Parathyroid adenoma (tissue), 2 donors: ENCODE results near the gene RNF175.

Experiments used
- H2AFZ ChIP-seq: fragments of 300-600 bp; sonication (generic); one replicate; pipeline ENCODE4 v1.7.0; 2017; ENCODE audit warnings: antibody characterized with exemption, mild to moderate bottlenecking
- H3K27ac ChIP-seq: fragments of 300-600 bp; sonication (generic); one replicate; pipeline ENCODE4 v1.7.0; 2017
- H3K27me3 ChIP-seq: fragments of 300-600 bp; sonication (generic); one replicate; pipeline ENCODE4 v1.7.0; 2017; ENCODE audit warnings: low read length; ENCODE audit not compliant: control insufficient read depth, insufficient read depth
- H3K36me3 ChIP-seq: fragments of 300-600 bp; sonication (generic); one replicate; pipeline ENCODE4 v1.7.0; 2017; ENCODE audit warnings: low read length; ENCODE audit not compliant: control insufficient read depth, insufficient read depth
- H3K4me1 ChIP-seq: fragments of 300-600 bp; sonication (generic); one replicate; pipeline ENCODE4 v1.7.0; 2017; ENCODE audit warnings: control low read depth
- H3K4me2 ChIP-seq: fragments of 300-600 bp; sonication (generic); one replicate; pipeline ENCODE4 v1.7.0; 2017; ENCODE audit warnings: low read length
- H3K4me3 ChIP-seq: fragments of 300-600 bp; sonication (generic); one replicate; pipeline ENCODE4 v1.7.0; 2017; ENCODE audit warnings: low read depth, low read length
- H3K79me2 ChIP-seq: fragments of 300-600 bp; sonication (generic); one replicate; pipeline ENCODE4 v1.7.0; 2017; ENCODE audit warnings: control low read depth
- H3K9ac ChIP-seq: fragments of 300-600 bp; sonication (generic); one replicate; pipeline ENCODE4 v1.7.0; 2017; ENCODE audit warnings: mild to moderate bottlenecking
- H3K9me3 ChIP-seq: fragments of 300-600 bp; sonication (generic); one replicate; pipeline ENCODE4 v1.7.0; 2017; ENCODE audit warnings: low read length; ENCODE audit not compliant: control insufficient read depth
- TF ChIP-seq, protein P1 (sequence below): fragments of 300-600 bp; sonication (generic); IDR thresholded peaks from one replicate; pipeline ENCODE4 v1.7.0; 2017; ENCODE audit warnings: antibody characterized with exemption, mild to moderate bottlenecking
- donor health status: primary hyperparathyroidism.

RNF175 gene

DNA sequence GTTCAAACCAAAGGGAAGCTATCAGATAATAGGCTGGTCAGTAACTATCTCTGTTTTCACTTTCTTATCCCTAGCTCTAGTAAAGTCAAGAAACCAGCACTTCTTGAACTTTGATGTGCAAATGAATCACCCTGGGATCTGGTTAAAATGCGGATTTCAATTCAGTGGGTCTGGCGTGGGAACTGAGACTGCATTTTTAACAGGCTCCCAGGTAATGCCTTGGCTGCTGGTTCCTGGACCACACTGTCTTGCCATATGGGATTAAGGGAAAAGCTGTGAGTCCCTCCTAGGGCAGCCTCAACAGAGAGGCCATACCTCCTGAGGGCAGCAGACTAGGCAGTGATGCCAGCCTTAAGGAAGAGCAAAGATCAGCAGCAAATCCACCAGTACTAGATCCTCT lies 1.7 kb downstream of the RNF175 start:
- no peak overlapping the region for H3K27ac ChIP-seq
- H3K4me1 ChIP-seq: no peaks in the 10 kb centered on the region
- H3K4me3 ChIP-seq: no peak overlapping the region
- no peak overlapping the region for H3K9ac ChIP-seq
- H2AFZ ChIP-seq: no peak overlapping the region
- H3K9me3 ChIP-seq: no peaks in the 10 kb centered on the region
- no peaks in the 10 kb centered on the region for H3K27me3 ChIP-seq
- H3K4me2 ChIP-seq: no peak overlapping the region
- TF ChIP-seq, protein P1, sequence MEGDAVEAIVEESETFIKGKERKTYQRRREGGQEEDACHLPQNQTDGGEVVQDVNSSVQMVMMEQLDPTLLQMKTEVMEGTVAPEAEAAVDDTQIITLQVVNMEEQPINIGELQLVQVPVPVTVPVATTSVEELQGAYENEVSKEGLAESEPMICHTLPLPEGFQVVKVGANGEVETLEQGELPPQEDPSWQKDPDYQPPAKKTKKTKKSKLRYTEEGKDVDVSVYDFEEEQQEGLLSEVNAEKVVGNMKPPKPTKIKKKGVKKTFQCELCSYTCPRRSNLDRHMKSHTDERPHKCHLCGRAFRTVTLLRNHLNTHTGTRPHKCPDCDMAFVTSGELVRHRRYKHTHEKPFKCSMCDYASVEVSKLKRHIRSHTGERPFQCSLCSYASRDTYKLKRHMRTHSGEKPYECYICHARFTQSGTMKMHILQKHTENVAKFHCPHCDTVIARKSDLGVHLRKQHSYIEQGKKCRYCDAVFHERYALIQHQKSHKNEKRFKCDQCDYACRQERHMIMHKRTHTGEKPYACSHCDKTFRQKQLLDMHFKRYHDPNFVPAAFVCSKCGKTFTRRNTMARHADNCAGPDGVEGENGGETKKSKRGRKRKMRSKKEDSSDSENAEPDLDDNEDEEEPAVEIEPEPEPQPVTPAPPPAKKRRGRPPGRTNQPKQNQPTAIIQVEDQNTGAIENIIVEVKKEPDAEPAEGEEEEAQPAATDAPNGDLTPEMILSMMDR: no peak
- H3K79me2 ChIP-seq: no peaks in the 10 kb centered on the region
- no peaks in the 10 kb centered on the region for H3K36me3 ChIP-seq

DNA sequence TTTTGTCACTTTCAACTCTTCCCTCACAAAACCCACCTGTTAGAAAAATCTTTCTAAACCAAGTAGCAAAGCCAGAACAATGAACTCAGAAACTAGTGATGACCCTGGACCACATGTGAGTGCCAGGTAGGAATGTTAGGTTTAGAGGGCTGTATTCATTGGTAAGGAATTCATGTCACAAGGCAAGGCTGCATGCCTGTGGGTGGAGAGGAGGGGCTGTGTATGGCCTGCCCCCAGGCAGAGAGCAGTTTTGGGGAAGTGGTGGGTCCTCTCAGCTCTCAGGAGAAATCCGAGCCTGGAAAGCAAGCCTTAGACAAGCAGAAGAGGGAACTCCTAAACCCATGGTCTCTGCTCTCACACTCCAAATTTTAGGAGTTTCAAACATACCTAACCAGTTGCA lies 2.4 kb downstream of the RNF175 start:
- no peak overlapping the region for H3K4me3 ChIP-seq
- H3K27ac ChIP-seq: no peak overlapping the region
- no peaks in the 10 kb centered on the region for H3K9me3 ChIP-seq
- TF ChIP-seq, protein P1: no peak
- H3K36me3 ChIP-seq: no peaks in the 10 kb centered on the region
- no peaks in the 10 kb centered on the region for H3K79me2 ChIP-seq
- no peaks in the 10 kb centered on the region for H3K4me1 ChIP-seq
- H3K27me3 ChIP-seq: no peaks in the 10 kb centered on the region
- H3K9ac ChIP-seq: no peak overlapping the region
- H3K4me2 ChIP-seq: no peak overlapping the region
- H2AFZ ChIP-seq: no peak overlapping the region

DNA sequence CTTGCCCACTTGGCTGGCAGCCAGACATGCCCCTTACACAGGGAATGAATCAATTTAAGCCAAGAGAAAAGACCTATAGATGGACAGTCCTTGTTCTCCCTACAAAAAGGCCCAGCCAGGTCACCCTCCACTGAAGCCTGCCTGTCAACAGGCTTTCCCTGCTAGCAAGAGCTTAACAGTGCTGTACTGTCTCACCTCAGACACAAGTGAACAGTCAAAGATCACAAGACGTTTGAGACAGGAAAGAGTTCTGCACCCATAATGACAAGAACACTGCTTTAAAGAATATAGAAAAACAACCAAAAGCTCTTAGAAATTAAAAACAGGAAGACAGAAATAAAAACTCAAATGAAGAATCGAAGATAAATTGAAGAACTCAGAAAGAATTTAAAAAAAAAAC lies 4.6 kb downstream of the RNF175 start:
- Histone ChIP-seq H3K4me2 (no peak overlapping the region), H2AFZ (no peak overlapping the region), H3K9me3 (no peaks in the 10 kb centered on the region), H3K27me3 (no peaks in the 10 kb centered on the region), H3K4me1 (no peaks in the 10 kb centered on the region), H3K27ac (no peak overlapping the region), H3K79me2 (no peaks in the 10 kb centered on the region), H3K36me3 (peaks cover 2% of the 10 kb centered on the region), H3K4me3 (no peak overlapping the region), H3K9ac (no peak overlapping the region)
- TF ChIP-seq, protein P1: no peak

DNA sequence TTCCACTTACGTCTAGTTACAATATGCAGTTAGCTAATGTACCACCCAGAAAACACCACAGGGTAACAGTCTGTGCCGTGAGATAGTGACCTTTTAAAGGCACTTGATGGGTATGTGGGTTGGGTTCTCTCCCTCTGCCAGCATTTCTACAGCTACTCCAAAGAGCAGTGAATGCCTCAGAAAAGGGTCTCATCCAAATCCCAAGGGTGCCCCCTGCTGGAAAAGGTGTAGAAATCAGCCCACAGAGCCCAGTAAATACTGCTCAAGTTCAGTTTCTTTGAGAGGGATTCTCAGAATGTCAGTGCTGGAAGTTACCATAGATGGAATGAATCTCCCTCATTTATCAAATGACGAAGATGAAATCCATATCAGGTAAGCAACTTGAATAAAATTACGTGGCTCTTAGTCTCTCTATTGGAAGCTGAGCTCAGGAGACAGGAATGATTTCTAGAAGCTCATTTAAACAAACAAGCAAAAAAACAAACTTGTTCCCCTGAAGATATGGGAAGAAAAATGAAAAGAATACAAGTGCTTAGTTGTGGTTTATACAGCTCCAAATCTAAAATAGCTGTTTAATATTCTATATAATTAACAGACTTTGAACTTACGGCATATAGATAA lies 9.5 kb downstream of the RNF175 start:
- Histone ChIP-seq H3K4me3 (no peak overlapping the region), H3K36me3 (peaks cover 2% of the 10 kb centered on the region)

More for the DNA sequence above, 9.5 kb downstream of the RNF175 start:
- TF ChIP-seq, protein P1: peak; percentile 42
- H3K27ac ChIP-seq: no peak overlapping the region
- no peak overlapping the region for H2AFZ ChIP-seq
- no peak overlapping the region for H3K4me2 ChIP-seq
- H3K27me3 ChIP-seq: no peaks in the 10 kb centered on the region
- H3K4me1 ChIP-seq: no peaks in the 10 kb centered on the region
- no peak overlapping the region for H3K9ac ChIP-seq
- no peaks in the 10 kb centered on the region for H3K9me3 ChIP-seq
- H3K79me2 ChIP-seq: no peaks in the 10 kb centered on the region
